Activated naive CD8-positive, alpha-beta T cell treated with anti-CD3 and anti-CD28 coated beads, Interleukin-2, amount 50 U/mL, for 16 hours (primary cell): ENCODE measurements around the gene EEPD1.

Experiments used
- DNase-seq: peaks from one replicate; pipeline ENCODE4 v3.0.0-alpha.2; 2020; ENCODE audit warnings: low read depth, low spot score

EEPD1 gene

GRCh38 chr7:36279200-36279925, 126.3 kb downstream of the EEPD1 start:
- no peak for DNase-seq

GRCh38 chr7:36279926-36280315, 126.9 kb downstream of the EEPD1 start:
- DNase-seq = no peak

- DNase-seq = no peak
Measured at GRCh38 chr7:36280840-36281812, 128.1 kb downstream of the EEPD1 start.

- DNase-seq = no peak
Measured at GRCh38 chr7:36281945-36282717, 129.1 kb downstream of the EEPD1 start.

GRCh38 chr7:36283181-36283580, 130.1 kb downstream of the EEPD1 start:
- no peak for DNase-seq

GRCh38 chr7:36283711-36284130, 130.7 kb downstream of the EEPD1 start:
- DNase-seq = no peak

GRCh38 chr7:36284456-36285090, 131.5 kb downstream of the EEPD1 start:
- no peak for DNase-seq

- no peak for DNase-seq
Measured at GRCh38 chr7:36285276-36285675, 132.2 kb downstream of the EEPD1 start.

GRCh38 chr7:36286226-36286625, 133.2 kb downstream of the EEPD1 start:
- DNase-seq = no peak

GRCh38 chr7:36286688-36287087, 133.6 kb downstream of the EEPD1 start:
- DNase-seq = no peak

GRCh38 chr7:36287371-36288241, 134.6 kb downstream of the EEPD1 start:
- no peak for DNase-seq

- DNase-seq = no peak
Measured at GRCh38 chr7:36288501-36288900, 135.4 kb downstream of the EEPD1 start.

GRCh38 chr7:36289833-36290661, 137.0 kb downstream of the EEPD1 start:
- no peak for DNase-seq

- DNase-seq = peak; percentile 54
Measured at GRCh38 chr7:36291387-36292316, 138.6 kb downstream of the EEPD1 start.

- DNase-seq = no peak
Measured at GRCh38 chr7:36295090-36295489, 142.0 kb downstream of the EEPD1 start.

GRCh38 chr7:36296284-36296683, 143.2 kb downstream of the EEPD1 start:
- DNase-seq = no peak

GRCh38 chr7:36297364-36298009, 144.4 kb downstream of the EEPD1 start:
- no peak for DNase-seq

- DNase-seq = no peak
Measured at GRCh38 chr7:36298106-36298505, 145.1 kb downstream of the EEPD1 start.
